Coronary artery (tissue), 2 donors: Measurements from ENCODE around the gene UNC93A.

Experiments used
- DNase-seq: peaks from one replicate; pipeline ENCODE4 v3.0.0-alpha.2; 2017; ENCODE audit warnings: low spot score
- H3K27ac ChIP-seq, 2 donors: fragments of 200-600 bp; sonication (generic); one replicate each; pipeline ENCODE4 v1.5.1; 2016 to 2019
- H3K4me3 ChIP-seq: fragments of 200-600 bp; sonication (generic); 2 replicates; pipeline ENCODE4 v1.5.1; 2016; ENCODE audit warnings: mild to moderate bottlenecking, moderate library complexity
- TF ChIP-seq, protein P1 (sequence below): fragments of 200-600 bp; sonication (generic); IDR thresholded peaks from one replicate; pipeline ENCODE4 v1.5.1; 2019; ENCODE audit warnings: antibody characterized with exemption

The UNC93A gene

DNA sequence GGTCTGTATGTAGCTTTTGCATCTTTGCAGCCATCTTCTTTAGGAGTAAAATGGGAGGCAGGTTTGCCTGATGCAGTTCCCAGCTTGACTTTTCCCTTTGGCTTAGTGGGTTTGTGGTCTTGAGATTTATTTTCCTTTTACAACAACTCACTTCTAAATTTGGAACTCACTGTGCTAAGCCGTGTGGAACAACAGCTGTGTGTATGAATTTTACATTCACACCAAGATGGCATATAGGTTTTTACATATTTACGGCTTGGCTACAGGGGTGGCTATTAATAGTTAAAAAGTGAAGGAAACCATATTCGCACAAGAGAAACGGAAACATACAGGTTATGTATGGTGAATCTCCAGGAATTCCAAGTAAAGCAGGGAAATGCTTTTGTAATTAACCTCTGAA lies 36.3 kb downstream of the UNC93A start:
- H3K27ac ChIP-seq = no peak overlapping the region
- TF ChIP-seq, protein P1, sequence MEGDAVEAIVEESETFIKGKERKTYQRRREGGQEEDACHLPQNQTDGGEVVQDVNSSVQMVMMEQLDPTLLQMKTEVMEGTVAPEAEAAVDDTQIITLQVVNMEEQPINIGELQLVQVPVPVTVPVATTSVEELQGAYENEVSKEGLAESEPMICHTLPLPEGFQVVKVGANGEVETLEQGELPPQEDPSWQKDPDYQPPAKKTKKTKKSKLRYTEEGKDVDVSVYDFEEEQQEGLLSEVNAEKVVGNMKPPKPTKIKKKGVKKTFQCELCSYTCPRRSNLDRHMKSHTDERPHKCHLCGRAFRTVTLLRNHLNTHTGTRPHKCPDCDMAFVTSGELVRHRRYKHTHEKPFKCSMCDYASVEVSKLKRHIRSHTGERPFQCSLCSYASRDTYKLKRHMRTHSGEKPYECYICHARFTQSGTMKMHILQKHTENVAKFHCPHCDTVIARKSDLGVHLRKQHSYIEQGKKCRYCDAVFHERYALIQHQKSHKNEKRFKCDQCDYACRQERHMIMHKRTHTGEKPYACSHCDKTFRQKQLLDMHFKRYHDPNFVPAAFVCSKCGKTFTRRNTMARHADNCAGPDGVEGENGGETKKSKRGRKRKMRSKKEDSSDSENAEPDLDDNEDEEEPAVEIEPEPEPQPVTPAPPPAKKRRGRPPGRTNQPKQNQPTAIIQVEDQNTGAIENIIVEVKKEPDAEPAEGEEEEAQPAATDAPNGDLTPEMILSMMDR = no peak
- DNase-seq = no peak
- H3K4me3 ChIP-seq = no peak overlapping the region

DNA sequence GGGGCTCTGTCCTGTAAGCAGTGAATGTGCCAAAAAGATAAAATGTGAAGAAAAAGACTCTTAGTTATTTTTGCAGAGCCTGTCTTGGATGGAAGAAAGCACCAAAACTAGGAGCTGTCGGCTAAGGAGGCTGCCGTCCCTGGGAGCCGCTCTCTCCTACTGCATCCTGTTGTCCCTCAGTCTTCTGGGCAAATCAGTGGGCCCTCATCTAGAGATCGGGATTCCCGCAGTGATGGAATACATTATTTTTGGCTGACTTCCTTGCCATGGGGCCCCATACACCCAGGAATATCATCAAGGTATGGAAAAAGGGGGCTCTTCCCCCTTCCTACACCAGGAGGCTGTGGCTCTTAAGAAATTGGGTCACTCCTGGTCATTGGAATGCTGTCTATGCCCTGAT lies 37.0 kb downstream of the UNC93A start:
- TF ChIP-seq, protein P1 = no peak
- no peak overlapping the region for H3K27ac ChIP-seq
- H3K4me3 ChIP-seq = no peak overlapping the region
- DNase-seq = no peak

DNA sequence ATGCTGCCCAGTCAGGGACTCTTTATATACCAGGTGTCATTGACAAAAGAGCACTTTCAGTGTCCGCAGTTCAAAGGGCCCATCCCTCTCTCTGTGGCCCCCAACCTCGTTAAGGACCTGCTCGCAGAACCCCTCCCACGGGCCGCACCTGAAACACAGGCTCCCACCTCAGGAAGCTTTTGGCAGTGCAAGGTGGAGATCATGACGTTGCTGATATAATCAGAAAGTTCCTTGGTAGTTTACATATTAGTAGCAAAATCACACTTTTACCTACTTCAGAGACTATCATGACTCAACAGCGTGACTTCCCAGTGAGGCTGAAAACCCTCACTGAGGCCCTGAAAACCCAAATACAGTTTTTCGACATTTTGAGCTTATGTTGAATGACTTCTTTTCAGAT lies 37.9 kb downstream of the UNC93A start:
- Histone ChIP-seq H3K4me3 (no peak overlapping the region), H3K27ac (no peak overlapping the region)
- DNase-seq = no peak
- TF ChIP-seq, protein P1 = no peak

DNA sequence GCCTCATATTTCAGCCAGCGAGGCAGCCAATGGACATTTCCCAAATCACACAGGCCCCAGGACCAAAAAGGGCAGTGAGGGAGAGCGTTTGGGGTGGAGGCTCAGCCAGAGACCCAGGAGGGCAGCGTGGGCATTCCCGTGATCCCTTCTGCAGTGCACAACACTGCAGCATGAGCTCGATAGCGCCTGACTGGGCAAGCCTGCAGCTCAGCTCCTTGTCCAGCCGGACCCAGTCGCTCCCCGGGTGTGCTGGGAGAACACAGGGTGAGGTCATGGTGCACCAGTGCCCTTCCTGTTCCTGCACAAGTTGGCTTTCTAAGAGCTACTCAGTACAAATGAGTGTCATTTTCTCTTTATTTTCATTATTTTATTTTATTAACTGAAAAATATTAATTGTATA lies 39.6 kb downstream of the UNC93A start:
- TF ChIP-seq, protein P1 = no peak
- Histone ChIP-seq H3K27ac (no peak overlapping the region), H3K4me3 (no peak overlapping the region)
- no peak for DNase-seq

DNA sequence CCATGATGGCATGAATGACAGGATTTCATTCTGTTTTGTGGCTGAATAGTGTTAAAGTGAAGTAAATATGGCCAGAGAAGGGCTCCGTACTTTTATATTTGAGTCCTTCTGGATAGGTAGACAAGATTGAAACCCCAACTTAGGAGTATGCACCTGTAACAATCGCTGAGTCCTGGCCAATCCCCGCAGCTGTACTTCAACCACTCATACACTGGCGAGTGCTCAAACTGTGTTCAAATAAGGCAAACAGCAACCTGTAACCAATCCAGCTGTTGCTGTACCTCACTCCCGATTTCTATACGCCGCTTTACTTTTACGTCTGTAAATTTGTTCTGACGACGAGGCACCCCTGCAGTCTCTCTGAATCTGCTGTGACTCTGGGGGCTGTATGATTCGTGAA lies 40.5 kb downstream of the UNC93A start:
- DNase-seq = no peak
- Histone ChIP-seq H3K4me3 (no peak overlapping the region), H3K27ac (no peak overlapping the region)
- TF ChIP-seq, protein P1 = no peak

DNA sequence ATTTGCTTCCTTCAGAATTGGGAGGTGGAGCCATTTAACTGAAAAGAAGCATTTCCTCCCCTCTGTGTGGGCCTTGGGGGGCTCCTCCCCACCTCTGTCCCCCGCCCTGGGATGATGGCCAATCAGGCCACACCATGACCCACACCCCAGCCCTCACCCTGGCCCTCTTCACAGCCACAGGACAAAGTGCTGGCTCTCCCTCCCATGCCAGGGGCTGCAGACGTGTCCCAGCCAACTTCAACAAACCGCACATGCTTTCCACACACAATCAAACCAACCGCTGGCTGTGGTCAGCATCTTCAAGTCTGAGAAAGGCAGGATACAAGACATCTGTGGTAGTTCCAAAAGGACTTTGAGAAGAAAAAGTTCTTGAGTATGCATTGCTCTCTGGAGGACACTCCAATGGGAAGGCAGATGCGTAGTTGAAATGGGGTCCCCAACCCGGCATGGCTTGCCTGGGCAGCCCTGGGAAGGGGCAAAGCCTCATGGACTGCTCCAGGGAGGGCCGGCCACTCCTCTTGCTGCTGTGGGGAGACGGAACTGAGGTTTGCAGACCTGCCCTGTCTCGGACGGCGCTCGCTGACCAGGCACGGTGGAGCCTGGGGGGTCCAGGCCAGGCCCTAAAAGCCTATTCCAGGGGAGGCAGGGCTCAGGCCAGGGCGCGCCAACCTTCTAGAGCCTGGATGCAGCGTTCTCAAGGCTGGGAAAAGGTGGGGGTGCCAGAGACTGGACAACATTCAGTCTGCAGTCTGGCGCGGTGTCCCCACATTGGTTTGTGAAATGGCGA lies 45.9 kb downstream of the UNC93A start:
- Histone ChIP-seq H3K27ac (no peak overlapping the region), H3K4me3 (no peak overlapping the region)
- TF ChIP-seq, protein P1 = no peak
- no peak for DNase-seq
